Anterior cingulate cortex (tissue), 58 donors: ENCODE measurements around the gene SND1.
A peak's percentile ranks its signal among the peaks of the same experiment; 100 is the strongest.

Source experiments
- DNase-seq, 58 donors: peaks; one replicate each; lab custom pipeline; 2025; lab: John Stamatoyannopoulos, UW

The SND1 gene

GRCh38 chr7:127794136-127794535, 142.1 kb downstream of the SND1 start:
- no peak for DNase-seq

DNA sequence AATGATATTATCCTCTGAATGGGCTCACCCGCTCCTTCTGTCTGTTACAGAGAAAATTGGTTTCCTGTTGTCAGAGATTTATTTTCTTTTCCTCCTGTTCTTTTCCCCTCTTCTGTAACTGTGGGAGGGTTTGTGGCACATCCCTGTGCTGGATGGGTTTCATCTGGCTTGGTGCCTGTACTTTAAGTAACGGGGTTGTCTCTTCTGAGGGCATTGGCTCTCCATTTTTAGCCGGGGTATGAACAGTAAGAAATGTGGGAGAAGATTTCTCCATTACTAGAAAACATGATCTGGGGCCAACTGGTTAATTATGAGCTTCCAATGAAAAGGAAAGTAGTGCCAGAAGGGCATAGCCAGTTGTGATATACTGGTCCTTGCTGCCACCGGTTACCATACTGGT, 142.6 kb downstream of the SND1 start:
- DNase-seq, result peak in 2 of 58 donors; percentile 4 to 13

DNA sequence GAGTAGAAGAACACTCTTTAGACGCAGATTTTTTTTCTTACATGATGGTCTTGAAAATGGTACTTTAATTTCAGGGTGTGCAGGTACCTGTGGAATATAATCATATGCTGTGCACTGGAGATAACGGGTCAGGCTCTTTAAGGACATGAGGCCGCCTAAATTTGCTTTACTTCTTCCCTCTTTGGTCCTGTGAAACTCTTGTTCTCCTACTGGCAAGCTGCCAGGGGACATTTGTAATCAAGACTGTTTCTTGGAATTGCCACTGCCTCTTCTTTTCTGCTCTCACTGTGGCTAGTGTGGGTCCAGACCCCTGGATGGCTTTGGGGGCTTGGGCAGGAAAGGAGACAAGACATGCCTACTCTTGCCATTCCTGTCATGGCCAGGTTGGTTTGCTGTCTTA, 146.0 kb downstream of the SND1 start:
- peak in 5 of 58 donors; percentile 4 to 19 (median 11) for DNase-seq

DNA sequence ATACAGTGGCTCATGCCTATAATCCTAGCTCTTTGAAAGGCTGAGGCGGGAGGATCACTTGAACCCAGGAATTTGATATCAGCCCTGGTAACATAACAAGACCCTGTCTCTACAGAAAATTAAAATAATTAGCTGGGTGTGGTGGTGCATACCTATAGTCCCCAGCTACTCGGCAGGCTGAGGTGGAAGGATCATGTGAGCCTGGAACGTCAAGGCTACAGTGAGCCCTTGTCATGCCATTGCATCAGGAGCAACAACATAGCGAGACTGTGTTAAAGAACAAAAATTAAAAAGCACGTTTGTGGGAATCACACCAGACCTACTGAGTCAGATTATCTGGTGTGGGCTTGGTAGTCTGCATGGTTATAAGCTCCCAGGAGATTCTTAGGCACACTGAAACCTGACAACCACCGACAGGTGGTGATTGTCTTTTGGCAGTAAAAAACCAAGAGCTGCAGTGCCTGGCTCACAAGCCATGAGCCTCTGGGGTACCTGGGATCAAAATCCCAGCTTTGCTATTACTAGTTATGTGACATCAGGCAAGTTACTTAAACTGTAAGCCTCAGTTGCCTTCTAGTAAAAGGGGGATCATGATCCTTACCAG, 146.9 kb downstream of the SND1 start:
- no peak for DNase-seq

DNA sequence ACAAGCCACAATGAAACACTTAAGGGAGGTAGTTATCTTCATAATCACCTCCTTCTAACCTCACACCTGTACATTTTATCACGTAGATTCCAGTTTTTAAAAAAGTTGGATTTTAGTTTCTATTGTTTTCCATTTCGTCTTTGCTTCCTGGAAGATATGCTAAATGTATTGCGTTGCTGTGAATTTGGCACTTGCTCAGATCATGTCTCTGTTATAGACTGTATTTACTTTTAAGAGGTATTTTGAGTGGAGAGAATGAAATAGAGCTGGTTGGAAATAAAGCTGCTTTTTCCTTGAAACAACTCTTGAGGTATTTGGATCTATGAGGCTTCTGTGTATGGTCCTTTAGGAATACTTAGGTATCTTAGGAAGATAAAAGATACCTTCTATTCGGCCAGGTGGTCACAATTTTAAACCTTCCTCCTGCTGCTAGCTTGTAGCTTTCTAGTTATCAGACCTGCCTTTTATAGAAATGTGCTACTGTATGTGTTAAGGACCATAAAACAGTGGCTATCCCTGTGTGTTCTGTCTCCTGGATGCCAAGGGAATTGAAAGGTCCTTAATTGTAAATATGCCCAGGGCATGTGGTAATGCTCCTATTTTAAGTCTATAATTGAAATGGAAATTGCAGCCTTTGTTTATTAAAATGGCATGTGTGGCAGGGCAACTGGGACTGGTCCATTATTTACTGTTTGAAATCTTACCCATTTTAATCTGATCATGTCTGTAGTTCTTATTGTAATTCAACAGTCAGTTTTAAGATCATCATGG, 147.7 kb downstream of the SND1 start:
- no peak for DNase-seq

DNA sequence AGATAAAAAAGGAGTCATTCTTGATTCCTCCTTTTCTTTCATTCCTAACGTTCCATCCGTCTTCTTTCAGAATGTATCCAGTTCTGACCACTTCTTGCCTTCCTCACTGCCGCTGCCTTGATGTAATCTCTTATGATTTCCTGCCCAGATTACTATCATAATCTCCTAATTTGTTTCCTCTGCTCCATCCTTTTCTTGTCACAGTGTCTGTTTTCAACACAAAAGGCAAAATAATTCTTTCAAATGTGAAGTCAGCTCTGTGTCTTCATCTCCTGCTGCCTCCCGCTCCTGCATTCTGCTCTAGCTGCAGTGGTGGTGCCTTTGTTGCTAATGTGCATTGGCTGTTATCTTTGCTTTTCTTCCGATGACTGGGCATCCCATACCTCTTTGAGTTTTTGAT, 150.9 kb downstream of the SND1 start:
- no peak for DNase-seq

DNA sequence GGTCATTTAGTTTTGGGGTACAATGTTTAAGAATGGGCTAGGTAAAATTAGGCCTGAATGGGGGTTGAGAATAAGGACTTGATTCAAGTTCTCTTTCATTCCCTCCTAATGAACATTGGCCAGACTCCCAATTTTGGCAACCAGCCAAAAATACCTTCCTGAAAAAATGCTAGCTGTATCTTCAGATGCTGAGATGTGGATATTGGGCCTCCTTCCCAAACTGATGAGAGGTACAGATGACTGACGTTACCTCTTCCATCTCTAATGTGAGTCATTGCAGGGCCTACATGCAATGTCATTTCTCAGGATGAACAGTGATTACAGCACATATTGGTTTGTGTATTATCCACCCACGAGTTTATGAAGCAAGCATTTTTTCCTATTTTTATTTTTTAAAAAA, 151.6 kb downstream of the SND1 start:
- no peak for DNase-seq

- DNase-seq, result no peak
Measured at GRCh38 chr7:127807340-127807739, 155.3 kb downstream of the SND1 start.

DNA sequence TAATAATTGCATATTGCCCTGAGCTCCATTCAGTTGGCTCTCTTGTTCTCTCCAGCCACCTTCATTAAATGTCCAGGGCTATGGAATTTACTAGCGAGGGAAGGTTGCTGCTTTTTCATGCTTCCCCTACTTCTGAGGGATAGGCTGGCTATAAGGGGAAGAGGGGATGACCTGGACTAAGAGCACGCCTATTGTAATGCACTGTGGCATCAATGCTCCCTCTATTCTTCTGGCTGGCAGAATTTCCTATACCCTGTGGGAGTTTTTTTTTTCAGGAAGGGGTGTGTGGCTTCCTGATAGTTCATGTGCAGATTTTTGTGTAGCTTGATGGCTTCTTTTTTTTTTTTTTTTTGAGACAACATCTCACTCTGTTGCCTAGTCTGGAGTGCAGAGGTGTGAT, 155.8 kb downstream of the SND1 start:
- DNase-seq, result no peak

GRCh38 chr7:127809261-127809702, 157.3 kb downstream of the SND1 start:
- DNase-seq, result peak in 19 of 58 donors; percentile 5 to 41 (median 25)

DNA sequence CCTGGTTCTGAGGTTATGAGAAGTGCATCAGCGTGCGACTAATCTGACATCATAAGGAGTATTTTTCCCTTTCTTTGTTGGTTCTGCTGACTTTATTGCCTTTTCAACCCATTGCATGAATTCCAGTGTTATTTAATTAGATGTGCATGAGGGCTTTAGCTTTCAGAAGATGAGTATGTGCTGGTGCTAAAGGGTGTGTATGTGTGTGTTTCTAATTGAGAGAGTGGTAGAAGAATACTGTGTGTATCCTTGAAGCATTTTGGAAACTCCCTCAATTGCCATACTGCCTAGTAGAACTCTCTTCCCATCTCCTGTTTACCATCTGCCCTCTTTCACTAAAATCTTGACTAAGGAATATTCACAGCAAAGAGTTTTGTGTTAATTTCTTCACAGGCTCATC, 158.1 kb downstream of the SND1 start:
- no peak for DNase-seq

- DNase-seq, result no peak
Measured at GRCh38 chr7:127810696-127811660, 159.0 kb downstream of the SND1 start.

DNA sequence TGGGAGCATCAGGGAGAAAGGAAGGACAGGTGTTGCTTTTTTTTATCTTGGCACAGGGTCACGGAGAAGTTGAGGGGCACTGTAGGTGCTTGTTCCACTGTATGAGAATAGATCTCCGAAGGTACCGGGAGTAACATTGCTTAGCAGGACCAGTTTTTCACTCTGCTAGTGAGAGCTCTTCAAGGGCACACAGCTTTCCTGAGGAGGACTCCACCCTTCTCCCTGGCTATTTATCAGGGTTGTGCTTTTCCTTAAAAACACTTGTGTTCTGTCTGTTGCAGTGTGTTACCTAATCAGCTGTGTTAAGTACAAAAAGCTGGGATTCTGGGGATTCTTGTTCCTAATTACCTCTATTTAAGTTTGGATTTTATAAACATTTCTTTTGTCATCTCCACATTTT, 160.5 kb downstream of the SND1 start:
- DNase-seq, result no peak

- DNase-seq, result no peak
Measured at GRCh38 chr7:127813991-127814541, 162.1 kb downstream of the SND1 start.

DNA sequence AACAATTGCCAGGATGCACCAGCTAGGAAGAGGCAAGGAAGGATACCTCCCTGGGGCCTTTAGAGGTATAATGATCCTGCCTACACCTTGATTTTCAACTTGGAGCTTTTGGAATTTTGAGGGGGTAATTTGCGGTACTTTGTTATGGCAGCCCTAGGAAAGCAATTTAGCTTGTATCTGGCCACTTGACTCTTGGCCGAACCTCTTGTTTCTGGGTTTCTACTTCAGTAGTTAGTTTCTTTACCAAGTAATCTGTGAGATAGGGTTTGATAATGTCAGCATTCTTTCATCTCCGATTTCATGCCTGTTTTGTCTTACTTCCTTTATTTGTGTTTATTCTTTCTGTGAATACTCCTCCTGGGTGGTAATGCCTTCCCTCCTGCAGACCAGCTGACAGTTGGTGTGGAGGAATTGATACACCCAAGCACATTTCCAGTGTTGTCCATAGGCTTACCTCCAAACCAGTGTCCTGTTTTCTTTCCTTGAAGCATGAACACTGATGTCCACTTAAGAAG, 163.7 kb downstream of the SND1 start:
- DNase-seq, result no peak

DNA sequence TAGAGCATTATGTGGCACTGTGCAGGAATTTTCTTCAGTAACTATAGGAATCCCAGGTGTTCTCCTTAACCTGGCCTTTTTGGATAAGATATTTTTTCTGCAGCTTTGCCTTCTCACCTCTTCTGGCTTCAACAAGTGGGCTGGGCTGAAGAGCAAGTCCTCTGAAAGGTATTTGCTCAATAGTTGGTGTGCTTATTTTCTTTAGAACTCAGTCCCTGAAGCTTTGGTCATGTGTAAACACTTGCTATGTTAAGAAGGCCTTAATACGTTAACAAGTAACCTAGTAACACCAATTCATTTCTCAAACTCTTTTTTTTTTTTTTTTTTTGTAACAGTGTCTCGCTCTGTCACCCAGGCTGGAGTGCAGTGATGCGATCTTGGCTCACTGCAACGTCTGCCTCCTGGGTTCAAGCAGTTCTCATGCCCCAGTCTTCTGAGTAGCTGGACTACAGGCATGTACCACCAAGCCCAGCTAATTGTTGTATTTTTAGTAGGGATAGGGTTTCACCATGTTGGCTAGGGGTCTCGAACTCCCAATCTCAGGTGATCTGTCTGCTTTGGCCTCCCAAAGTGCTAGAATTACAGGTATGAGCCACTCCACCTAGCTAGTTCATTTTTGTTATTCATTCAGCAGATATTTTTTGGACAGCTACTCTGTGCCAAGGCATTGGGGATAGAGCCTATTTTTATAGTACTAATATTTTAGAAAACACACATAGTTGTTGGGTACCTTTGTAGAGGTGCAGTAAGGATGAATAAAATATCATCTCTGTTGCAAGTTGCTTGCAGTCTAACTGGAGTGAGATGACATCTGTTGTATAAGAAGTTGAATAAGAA, 164.6 kb downstream of the SND1 start:
- DNase-seq, result no peak

GRCh38 chr7:127817466-127817865, 165.5 kb downstream of the SND1 start:
- DNase-seq, result no peak

DNA sequence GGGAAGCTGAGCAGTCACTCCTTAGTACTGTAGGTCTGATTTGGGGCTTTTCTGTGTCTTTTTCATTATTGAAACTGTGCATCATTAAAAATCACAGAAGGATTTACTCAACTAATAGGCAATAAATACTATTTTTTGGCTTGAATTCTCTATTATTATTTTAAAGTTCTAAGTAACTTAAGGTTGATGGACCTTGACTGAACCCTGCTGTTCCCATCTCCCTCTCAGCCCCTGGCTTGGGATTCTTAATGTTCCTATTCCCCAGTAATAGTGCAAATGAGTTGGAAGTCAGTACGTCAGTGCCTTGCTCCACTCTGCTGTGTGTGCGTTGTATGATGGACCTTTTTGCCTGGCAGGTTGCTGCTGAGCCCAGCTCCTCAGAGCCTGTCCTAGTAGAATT, 166.3 kb downstream of the SND1 start:
- no peak for DNase-seq

DNA sequence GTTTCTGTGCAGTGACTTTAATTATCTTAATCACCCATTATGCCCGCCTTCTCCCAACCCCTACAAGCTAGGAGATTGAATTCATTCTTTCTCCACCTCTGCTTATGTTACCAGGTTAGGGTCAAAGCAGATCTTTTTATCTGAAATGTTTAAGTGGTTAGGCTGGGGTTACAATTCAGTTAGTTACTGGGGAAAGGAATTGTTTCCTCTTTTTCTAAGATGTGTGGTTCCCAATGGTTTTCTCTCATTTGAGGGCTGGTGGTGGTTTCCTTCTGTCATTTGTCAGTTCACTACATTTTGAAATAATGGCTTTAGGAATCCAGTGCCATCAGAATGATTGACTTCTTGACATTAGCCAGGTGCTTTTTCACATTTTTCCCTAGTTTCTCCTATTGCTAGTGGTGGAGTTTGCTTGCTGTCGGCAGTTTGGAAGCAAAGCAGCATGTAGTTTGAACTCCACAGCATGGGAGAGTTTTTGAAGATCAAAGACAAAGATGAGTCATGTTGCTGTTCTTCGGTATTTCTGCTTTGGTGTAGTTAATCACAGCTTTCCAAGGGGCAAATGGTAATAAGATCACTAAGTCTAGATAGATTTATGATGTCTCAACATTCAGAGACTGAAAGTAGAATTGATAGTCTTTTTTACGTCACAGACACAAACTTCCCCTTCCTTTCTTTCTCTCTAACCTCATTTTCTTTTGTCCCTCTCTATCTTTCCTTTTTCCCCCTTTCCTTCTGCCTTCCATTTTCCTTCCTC, 168.2 kb downstream of the SND1 start:
- DNase-seq, result no peak
